Measurements from ENCODE around the gene CYP24A1.
A peak's percentile ranks its signal among the peaks of the same experiment; 100 is the strongest.

CYP24A1 gene

DNA sequence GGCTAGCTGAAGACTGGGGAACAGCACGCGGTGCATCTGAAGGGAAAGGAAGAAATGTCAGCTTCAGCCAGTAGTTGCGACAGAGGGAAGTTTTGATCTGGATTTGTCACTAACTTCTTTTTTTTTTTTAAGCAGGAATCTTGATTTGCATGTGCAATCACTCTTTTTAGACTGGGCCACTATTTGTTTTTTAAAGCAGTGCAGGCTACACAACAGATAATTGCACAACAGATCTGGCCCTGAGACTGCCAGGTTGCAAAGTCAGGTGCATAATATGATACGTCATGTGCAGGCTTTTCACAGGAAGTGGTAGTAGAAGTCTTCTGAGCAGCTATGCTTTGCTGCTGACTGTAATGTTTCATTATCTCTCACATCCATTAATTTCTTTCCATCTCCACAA lies 47.6 kb upstream of the CYP24A1 start:
- no peaks in the 10 kb centered on the region for H4K20me1 ChIP-seq (ENCODE audit: insufficient read depth, low read length)
- no peak overlapping the region for H3K27ac ChIP-seq (ENCODE audit: low read depth, low read length, poor library complexity, severe bottlenecking)
- no peak overlapping the region for H3K4me2 ChIP-seq (ENCODE audit: low read length)
- no peaks in the 10 kb centered on the region for H3K9me2 ChIP-seq (ENCODE audit: low read depth, low read length)
- H3K79me2 ChIP-seq (ENCODE audit: insufficient read depth, low read length), result no peaks in the 10 kb centered on the region
- TF ChIP-seq EZH2 (IDR thresholded peaks at IDR 0.05; ENCODE audit: borderline replicate concordance, low read length) (no peak), CTCF (IDR thresholded peaks at IDR 0.05; ENCODE audit: low read length) (no peak)
- H3K9me3 ChIP-seq (ENCODE audit: low read length), result no peaks in the 10 kb centered on the region
- H3K4me1 ChIP-seq (ENCODE audit: insufficient read depth, low read length, severe bottlenecking), result no peaks in the 10 kb centered on the region
- H3K4me3 ChIP-seq (ENCODE audit: low read depth, low read length, poor library complexity, severe bottlenecking), result no peak overlapping the region
- no peak overlapping the region for H3K9ac ChIP-seq (ENCODE audit: low read length)
- H3K36me3 ChIP-seq (ENCODE audit: insufficient read depth, low read length), result peaks cover 5% of the 10 kb centered on the region; the same call in 1 of the 2 replicates
- H3F3A ChIP-seq (ENCODE audit: insufficient read depth, low read length), result no peaks in the 10 kb centered on the region
- no peaks in the 10 kb centered on the region for H3K27me3 ChIP-seq (ENCODE audit: insufficient read depth, low read length)
- H2AFZ ChIP-seq (ENCODE audit: low read length), result no peak overlapping the region

- no peaks in the 10 kb centered on the region for H3K4me1 ChIP-seq (ENCODE audit: insufficient read depth, low read length, severe bottlenecking)
- no peak overlapping the region for H3K4me2 ChIP-seq (ENCODE audit: low read length)
- no peaks in the 10 kb centered on the region for H3F3A ChIP-seq (ENCODE audit: insufficient read depth, low read length)
- no peaks in the 10 kb centered on the region for H4K20me1 ChIP-seq (ENCODE audit: insufficient read depth, low read length)
- H3K9me3 ChIP-seq (ENCODE audit: low read length), result no peaks in the 10 kb centered on the region
- H3K4me3 ChIP-seq (ENCODE audit: low read depth, low read length, poor library complexity, severe bottlenecking), result no peak overlapping the region
- no peak overlapping the region for H3K27ac ChIP-seq (ENCODE audit: low read depth, low read length, poor library complexity, severe bottlenecking)
- TF ChIP-seq CTCF (IDR thresholded peaks at IDR 0.05; ENCODE audit: low read length) (no peak), EZH2 (IDR thresholded peaks at IDR 0.05; ENCODE audit: borderline replicate concordance, low read length) (no peak)
- H2AFZ ChIP-seq (ENCODE audit: low read length), result no peak overlapping the region
- peaks cover 11% of the 10 kb centered on the region for H3K36me3 ChIP-seq (ENCODE audit: insufficient read depth, low read length)
- no peaks in the 10 kb centered on the region for H3K27me3 ChIP-seq (ENCODE audit: insufficient read depth, low read length)
- H3K9me2 ChIP-seq (ENCODE audit: low read depth, low read length), result no peaks in the 10 kb centered on the region
- H3K9ac ChIP-seq (ENCODE audit: low read length), result no peak overlapping the region
- no peaks in the 10 kb centered on the region for H3K79me2 ChIP-seq (ENCODE audit: insufficient read depth, low read length)
Observed at GRCh38 chr20:54220722-54221121, 46.9 kb upstream of the CYP24A1 start.

- Histone ChIP-seq H3K4me2 (ENCODE audit: low read length) (no peak overlapping the region), H3K79me2 (ENCODE audit: insufficient read depth, low read length) (no peaks in the 10 kb centered on the region), H2AFZ (ENCODE audit: low read length) (no peak overlapping the region), H3K9me2 (ENCODE audit: low read depth, low read length) (no peaks in the 10 kb centered on the region), H3K4me3 (ENCODE audit: low read depth, low read length, poor library complexity, severe bottlenecking) (no peak overlapping the region), H3K9ac (ENCODE audit: low read length) (no peak overlapping the region), H3K36me3 (ENCODE audit: insufficient read depth, low read length) (peaks cover 18% of the 10 kb centered on the region), H3K27me3 (ENCODE audit: insufficient read depth, low read length) (no peaks in the 10 kb centered on the region), H3K9me3 (ENCODE audit: low read length) (no peaks in the 10 kb centered on the region), H3K4me1 (ENCODE audit: insufficient read depth, low read length, severe bottlenecking) (no peaks in the 10 kb centered on the region), H3K27ac (ENCODE audit: low read depth, low read length, poor library complexity, severe bottlenecking) (no peak overlapping the region), H3F3A (ENCODE audit: insufficient read depth, low read length) (no peaks in the 10 kb centered on the region), H4K20me1 (ENCODE audit: insufficient read depth, low read length) (no peaks in the 10 kb centered on the region)
- peak; percentile 53 for TF ChIP-seq CTCF (IDR thresholded peaks at IDR 0.05; ENCODE audit: low read length)
- TF ChIP-seq EZH2 (IDR thresholded peaks at IDR 0.05; ENCODE audit: borderline replicate concordance, low read length), result no peak
Observed at GRCh38 chr20:54219751-54220426, 46.1 kb upstream of the CYP24A1 start.
